ENCODE data around the gene CHRM2.

Gene CHRM2

DNA sequence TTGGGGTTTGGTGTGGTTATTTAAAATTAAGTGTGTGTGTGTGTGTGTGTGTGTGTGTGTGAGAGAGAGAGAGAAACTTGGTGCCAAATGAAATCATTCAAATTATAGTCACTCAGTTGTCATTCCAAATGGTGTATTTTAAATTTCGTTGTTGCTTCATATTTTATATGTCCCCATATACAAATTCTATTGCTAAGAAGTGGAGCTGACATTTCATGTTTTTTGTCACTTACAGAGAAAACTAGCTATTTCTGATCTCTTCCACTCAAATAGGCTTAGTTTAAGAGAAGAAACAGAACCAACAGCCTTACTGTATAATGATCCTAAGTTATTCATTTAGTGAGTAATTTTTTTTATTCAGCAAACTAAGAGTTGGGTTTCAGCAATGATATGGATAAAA is 42.3 kb downstream of the CHRM2 start:
- POLR2A ChIA-PET: no interaction called here
- TF ChIP-seq, protein P1, sequence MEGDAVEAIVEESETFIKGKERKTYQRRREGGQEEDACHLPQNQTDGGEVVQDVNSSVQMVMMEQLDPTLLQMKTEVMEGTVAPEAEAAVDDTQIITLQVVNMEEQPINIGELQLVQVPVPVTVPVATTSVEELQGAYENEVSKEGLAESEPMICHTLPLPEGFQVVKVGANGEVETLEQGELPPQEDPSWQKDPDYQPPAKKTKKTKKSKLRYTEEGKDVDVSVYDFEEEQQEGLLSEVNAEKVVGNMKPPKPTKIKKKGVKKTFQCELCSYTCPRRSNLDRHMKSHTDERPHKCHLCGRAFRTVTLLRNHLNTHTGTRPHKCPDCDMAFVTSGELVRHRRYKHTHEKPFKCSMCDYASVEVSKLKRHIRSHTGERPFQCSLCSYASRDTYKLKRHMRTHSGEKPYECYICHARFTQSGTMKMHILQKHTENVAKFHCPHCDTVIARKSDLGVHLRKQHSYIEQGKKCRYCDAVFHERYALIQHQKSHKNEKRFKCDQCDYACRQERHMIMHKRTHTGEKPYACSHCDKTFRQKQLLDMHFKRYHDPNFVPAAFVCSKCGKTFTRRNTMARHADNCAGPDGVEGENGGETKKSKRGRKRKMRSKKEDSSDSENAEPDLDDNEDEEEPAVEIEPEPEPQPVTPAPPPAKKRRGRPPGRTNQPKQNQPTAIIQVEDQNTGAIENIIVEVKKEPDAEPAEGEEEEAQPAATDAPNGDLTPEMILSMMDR (IDR thresholded peaks at IDR 0.05; ENCODE audit: insufficient read depth, low read length, missing control alignments): no peak
- DNase-seq (ENCODE audit: low read depth, low spot score): no peak
- CTCF ChIA-PET: interaction anchor here (1.1 kb wide), 1 partner anchor 36 kb away, joined by 3 read pairs; no protein-coding TSS in a partner anchor
- no peak overlapping the region for H3K4me3 ChIP-seq (ENCODE audit: low read depth, low read length)

DNA sequence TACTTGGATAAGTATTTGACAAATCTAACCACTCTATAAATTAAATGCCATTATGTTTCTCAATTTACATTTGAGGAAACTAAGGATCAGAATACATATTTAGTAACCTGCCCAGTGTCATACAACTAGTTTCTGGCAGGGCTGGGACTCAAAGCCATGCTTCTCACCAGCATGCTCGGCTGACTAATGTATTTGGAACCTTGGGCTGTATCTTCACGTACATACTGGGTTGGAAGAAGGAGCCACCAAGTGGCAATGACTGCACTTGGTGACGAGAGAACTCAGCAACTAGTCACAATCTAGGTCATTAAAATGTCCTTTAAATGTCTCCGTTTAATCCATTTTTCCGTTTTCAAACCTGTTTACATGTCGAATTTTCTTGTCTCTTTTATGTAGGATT is 42.9 kb downstream of the CHRM2 start:
- TF ChIP-seq, protein P1 (IDR thresholded peaks at IDR 0.05; ENCODE audit: insufficient read depth, low read length, missing control alignments): no peak
- no peak overlapping the region for H3K4me3 ChIP-seq (ENCODE audit: low read depth, low read length)
- ChIA-PET CTCF (no interaction called here), POLR2A (no interaction called here)
- DNase-seq (ENCODE audit: low read depth, low spot score): no peak

DNA sequence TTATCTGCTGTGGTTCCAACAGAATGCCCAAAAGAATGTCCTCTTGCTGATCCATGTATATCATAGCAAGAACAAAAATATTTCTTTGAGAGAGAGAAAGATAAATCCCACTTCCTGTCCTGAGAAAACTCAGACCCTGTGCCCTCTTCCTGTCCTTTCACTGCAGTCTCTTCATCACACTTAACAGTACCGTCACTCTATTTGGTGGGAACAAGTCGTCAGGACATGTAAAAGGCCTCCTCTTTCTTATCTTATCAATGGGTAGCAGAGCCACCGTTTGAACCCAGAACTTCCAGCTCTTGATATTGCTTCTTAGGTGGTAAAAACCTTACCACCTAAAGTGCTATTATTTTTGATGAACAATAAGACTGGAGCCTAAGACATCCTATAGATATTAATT is 43.9 kb downstream of the CHRM2 start:
- POLR2A ChIA-PET: no interaction called here
- DNase-seq (ENCODE audit: low read depth, low spot score): no peak

DNA sequence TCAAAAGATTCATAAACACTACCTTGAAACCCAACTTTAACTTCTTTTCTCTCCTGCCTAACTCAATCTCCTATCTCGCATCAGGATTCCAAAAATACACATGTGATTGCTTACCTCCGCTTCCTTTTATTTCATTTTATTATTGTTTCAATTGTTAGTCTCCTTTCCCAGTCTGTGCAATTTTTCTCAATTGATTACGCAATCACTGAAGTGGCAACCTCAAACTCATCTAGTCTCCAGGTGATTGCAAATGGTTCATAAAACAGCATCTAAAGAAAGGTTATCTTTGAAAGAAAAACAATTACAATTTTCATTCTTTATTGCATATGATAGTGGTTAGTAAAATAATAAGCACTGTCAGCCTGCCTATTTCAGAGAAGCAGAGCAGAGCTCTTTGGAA is 45.6 kb downstream of the CHRM2 start:
- DNase-seq (ENCODE audit: low read depth, low spot score): no peak
- TF ChIP-seq, protein P1 (IDR thresholded peaks at IDR 0.05; ENCODE audit: insufficient read depth, low read length, missing control alignments): no peak
- POLR2A ChIA-PET: no interaction called here
- CTCF ChIA-PET: no interaction called here
- no peak overlapping the region for H3K4me3 ChIP-seq (ENCODE audit: low read depth, low read length)

More for the DNA sequence above, 43.9 kb downstream of the CHRM2 start:
- no peak overlapping the region for H3K4me3 ChIP-seq (ENCODE audit: low read depth, low read length)
- TF ChIP-seq, protein P1 (IDR thresholded peaks at IDR 0.05; ENCODE audit: insufficient read depth, low read length, missing control alignments): no peak
- CTCF ChIA-PET: no interaction called here

DNA sequence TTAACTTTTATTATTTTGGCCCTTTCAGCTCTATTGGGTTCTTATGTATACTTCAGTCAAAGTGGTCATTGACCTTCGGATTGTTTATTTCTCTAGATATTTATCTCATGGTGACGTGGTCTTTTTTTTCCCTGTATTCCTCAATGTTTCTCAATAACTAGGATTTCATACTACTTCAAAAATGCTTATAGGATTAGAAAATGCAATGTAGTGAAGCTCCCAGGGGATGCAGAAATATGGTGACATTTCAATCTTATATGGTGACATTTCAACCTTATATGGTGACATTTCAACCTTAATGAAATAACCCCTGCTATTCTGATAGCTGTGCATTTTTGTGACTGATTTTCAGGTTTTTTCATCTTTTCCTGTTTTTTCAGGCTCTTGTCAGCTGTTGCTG is 51.4 kb downstream of the CHRM2 start:
- ChIA-PET POLR2A (no interaction called here), CTCF (interaction anchor here (0.6 kb wide), 1 partner anchor 170 kb away, joined by 3 read pairs; no protein-coding TSS in a partner anchor)
- no peak overlapping the region for H3K4me3 ChIP-seq (ENCODE audit: low read depth, low read length)
- no peak for DNase-seq (ENCODE audit: low read depth, low spot score)
- TF ChIP-seq, protein P1 (IDR thresholded peaks at IDR 0.05; ENCODE audit: insufficient read depth, low read length, missing control alignments): no peak

DNA sequence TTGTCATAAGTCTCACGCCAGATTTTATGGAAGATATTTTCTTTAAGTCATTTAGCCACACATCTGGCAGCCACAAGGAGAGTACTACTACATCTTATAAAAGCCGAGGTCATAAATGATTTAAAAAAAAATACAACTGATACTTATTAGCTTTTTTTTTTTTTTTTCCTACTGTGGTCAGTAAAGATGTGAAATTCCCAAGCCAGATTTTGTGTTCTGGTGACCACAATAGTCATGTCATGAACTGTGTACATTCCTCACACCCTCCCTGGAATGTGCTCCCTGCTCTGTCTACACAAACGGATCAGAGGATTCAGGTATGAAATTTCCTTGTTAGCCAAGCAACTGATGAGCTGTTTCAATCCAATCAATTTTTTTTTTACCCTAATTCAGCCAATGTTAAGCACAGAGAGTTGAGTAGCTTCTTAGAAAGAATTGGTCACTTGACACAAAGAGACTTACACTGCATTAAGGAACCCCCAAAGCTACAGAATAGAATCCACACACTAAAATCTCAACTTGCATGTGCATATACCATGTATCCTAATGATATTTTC is 54.7 kb downstream of the CHRM2 start:
- POLR2A ChIA-PET: no interaction called here

More for the DNA sequence above, 54.7 kb downstream of the CHRM2 start:
- TF ChIP-seq, protein P1 (IDR thresholded peaks at IDR 0.05; ENCODE audit: insufficient read depth, low read length, missing control alignments): no peak
- H3K4me3 ChIP-seq (ENCODE audit: low read depth, low read length): no peak overlapping the region
- CTCF ChIA-PET: interaction anchor here (1.2 kb wide), 1 partner anchor 9 kb away, joined by 3 read pairs; no protein-coding TSS in a partner anchor
- DNase-seq (ENCODE audit: low read depth, low spot score): peak; percentile 40
